ENCODE data around the gene CCDC30. TPM values are rescaled to one million over a fixed set of nuclear protein-coding genes. Genes with fewer than 3 reads are reported as not detected.
"Not testable (repeated sequence)": the region's sequence is repeated elsewhere in the genome, so short reads cannot be mapped to it uniquely, and the experiment has no call there.

The CCDC30 gene
- total and polyA plus RNA-seq, 12 donors, result 0.38 to 3.2 (median 1.3) TPM

GRCh38 chr1:42469727-42470126, 6.6 kb downstream of the CCDC30 start:
- peaks cover 0 to 10% (median 0%) of the 10 kb centered on the region in 9 donors for H3K36me3 ChIP-seq
- 94 to 97% methylated on average over 2 of the region's 2 CpGs for WGBS, 2 donors
- H3K4me3 ChIP-seq, result no peak overlapping the region
- DNase-seq, result no peak
- ATAC-seq, result no peak
- no peaks in the 10 kb centered on the region for H3K27me3 ChIP-seq
- intact Hi-C loops (cut with DNase I), result loop anchor here in 3 of 10 donors (5.0 to 10.0 kb wide), 3 partner anchors 185 to 295 kb away; partner anchors contain the start of gene PPIH (in 1 of the 3)
- no peaks in the 10 kb centered on the region for H3K4me1 ChIP-seq
- H3K27ac ChIP-seq, result no peak overlapping the region
- no peak for TF ChIP-seq CTCF (IDR thresholded peaks at IDR 0.05)
- H3K9me3 ChIP-seq, result no peaks in the 10 kb centered on the region

- Histone ChIP-seq H3K27ac (no peak overlapping the region), H3K9me3 (no peaks in the 10 kb centered on the region), H3K27me3 (no peaks in the 10 kb centered on the region), H3K36me3 (peaks cover 0 to 20% (median 0%) of the 10 kb centered on the region in 9 donors), H3K4me3 (no peak overlapping the region), H3K4me1 (peaks cover 0 to 5% (median 0%) of the 10 kb centered on the region in 9 donors)
- 88 to 96% methylated on average over 4 of the region's 4 CpGs for WGBS, 2 donors
- no peak for TF ChIP-seq CTCF (IDR thresholded peaks at IDR 0.05)
- ATAC-seq (no peak), DNase-seq (no peak)
- intact Hi-C loops (cut with DNase I), result no loop called here
Observed at GRCh38 chr1:42476605-42477004, 13.5 kb downstream of the CCDC30 start.

- intact Hi-C loops (cut with DNase I); H3K27me3 ChIP-seq; H3K9me3 ChIP-seq; H3K4me1 ChIP-seq; DNase-seq; ATAC-seq; H3K4me3 ChIP-seq: not testable (repeated sequence)
- Histone ChIP-seq H3K36me3 (peaks cover 0 to 20% (median 0%) of the 10 kb centered on the region in 9 donors), H3K27ac (peak overlapping the region in 1 of 10 donors; percentile 33)
- 86 to 87% methylated on average over 4 of the region's 4 CpGs for WGBS, 2 donors
Observed at GRCh38 chr1:42477354-42477753, 14.3 kb downstream of the CCDC30 start.

DNA sequence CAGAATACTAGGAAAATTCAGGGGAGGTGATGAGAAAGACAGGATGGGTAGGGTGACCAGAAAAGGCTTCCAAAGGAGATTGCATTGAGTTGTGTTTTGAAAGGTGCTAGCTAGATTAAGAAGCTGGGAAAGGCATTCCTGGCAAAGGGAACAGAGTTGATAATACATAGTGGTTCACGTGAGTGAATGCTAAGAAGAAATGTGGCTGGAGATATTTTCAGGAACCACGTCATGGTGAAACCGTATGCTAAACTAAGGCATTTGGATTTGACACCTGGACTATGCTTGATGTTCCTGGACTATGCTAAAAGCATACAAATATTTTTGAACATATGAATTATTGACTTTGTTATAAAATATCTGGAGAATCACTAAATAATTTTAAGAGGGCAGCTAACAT, 14.7 kb downstream of the CCDC30 start:
- intact Hi-C loops (cut with DNase I), result no loop called here

More for the DNA sequence above, 14.7 kb downstream of the CCDC30 start:
- Histone ChIP-seq H3K27me3 (no peaks in the 10 kb centered on the region), H3K4me1 (peaks cover 0 to 5% (median 0%) of the 10 kb centered on the region in 9 donors), H3K36me3 (peaks cover 0 to 24% (median 0%) of the 10 kb centered on the region in 9 donors), H3K4me3 (no peak overlapping the region), H3K9me3 (no peaks in the 10 kb centered on the region), H3K27ac (peak overlapping the region in 2 of 10 donors; percentile 31 to 33)
- DNase-seq, result no peak
- TF ChIP-seq CTCF (IDR thresholded peaks at IDR 0.05), result no peak
- peak in 4 of 8 donors; percentile 42 to 88 (median 68) for ATAC-seq
- WGBS, 2 donors, result 42 to 61% methylated on average over 3 of the region's 3 CpGs

Measured in heart right ventricle (tissue), 16 donors.